G401 (cell line): ENCODE data around the gene PCDHGC3. TPM values are rescaled to one million over a fixed set of nuclear protein-coding genes. Genes with fewer than 3 reads are reported as not detected.

Experiments used
- DNase-seq: peaks from one replicate; pipeline ENCODE4 v3.0.0-alpha.2; 2015; ENCODE audit warnings: low spot score
- in situ Hi-C: cut with HindIII; loops from 2 replicates; pipeline ENCODE4 v1.10.0; 2016; ENCODE audit warnings: low sequenced_read_pairs, mixed read lengths
- total RNA-seq: library from RNA; depleted of rRNA; stranded (reverse); fragments of >200 nt; shearing (Covaris generic); gene quantifications from 2 replicates; pipeline ENCODE4 v1.2.3, GENCODE V29; 2014

Gene PCDHGC3
- total RNA-seq, 1 experiment from 2014 or later = 1.0 TPM

DNA sequence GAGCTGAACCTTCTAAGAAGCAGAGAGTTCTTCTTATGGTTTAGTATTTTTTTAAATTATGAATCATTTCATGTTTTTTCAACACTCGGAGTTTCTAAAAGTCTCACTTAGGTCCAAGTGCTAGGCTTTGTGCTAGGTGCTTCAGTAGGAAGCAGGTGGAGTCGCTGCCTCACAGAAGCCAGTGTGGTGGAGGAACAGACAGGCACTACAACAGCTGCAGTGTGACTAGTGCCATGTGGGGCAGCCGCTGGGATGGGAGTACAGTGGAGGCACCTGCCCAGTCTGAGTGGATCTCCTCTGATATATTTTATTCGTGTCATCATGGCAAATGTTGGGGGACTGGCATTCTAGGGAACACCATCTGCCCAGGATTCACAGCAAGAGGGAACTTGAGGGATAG is 28.4 kb downstream of the PCDHGC3 start:
- in situ Hi-C loops = no loop called here
- DNase-seq = no peak

GRCh38 chr5:141506381-141507155 is 30.8 kb downstream of the PCDHGC3 start:
- DNase-seq = no peak
- in situ Hi-C loops = no loop called here

DNA sequence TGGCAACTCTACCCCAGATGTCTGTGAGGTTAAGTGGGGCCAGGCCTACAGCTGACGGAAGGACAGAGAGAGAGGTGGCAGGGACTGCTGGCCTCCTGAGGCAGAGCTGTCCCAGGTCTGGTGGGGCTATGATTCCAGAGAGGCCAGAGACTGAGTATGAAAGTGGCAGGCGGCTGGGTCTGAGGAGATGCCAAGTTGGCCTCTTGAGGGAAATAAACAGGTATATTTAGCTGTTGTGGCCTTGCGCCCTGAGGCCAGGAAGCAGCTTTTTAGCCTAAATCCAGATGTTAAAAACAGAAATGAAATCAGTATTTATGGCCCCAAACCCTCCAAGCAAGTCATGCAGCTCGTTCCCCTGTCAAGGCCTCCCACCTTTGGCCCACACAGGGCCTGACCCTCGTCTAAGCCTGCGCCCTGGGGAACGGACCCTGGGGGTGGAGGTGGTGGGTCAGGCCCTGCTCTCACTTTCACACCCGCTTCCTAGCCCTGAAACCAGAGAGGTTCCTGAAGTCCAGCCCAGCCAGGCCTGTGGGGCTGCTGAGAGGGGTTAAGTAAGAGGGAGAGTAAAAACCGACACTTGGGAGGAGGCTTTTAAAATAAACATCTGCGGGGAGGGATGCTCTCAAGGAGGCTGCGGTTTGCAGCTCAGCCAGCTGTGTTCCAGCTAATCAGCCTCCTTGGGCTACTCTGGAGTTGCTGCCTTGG is 31.8 kb downstream of the PCDHGC3 start:
- in situ Hi-C loops = no loop called here

DNA sequence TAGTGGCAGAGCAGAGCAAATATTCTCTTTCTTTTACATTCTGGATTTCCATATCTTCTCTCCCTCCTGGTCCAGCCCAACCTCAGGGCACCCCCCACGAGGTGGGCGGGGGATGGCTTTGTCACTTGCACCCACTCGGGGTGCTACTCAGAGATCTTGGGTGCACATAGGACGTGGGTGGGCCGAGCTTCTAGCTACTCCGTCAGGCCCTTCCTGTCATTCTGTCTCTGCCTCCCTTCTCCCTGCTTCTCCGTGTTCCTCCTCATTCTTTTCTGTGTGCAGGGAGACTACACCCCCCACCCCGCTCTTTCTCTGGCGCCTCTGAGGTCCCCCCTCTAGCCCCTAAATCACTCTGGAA is 32.7 kb downstream of the PCDHGC3 start:
- in situ Hi-C loops = no loop called here
- DNase-seq = no peak

More for the DNA sequence above, 31.8 kb downstream of the PCDHGC3 start:
- no peak for DNase-seq

DNA sequence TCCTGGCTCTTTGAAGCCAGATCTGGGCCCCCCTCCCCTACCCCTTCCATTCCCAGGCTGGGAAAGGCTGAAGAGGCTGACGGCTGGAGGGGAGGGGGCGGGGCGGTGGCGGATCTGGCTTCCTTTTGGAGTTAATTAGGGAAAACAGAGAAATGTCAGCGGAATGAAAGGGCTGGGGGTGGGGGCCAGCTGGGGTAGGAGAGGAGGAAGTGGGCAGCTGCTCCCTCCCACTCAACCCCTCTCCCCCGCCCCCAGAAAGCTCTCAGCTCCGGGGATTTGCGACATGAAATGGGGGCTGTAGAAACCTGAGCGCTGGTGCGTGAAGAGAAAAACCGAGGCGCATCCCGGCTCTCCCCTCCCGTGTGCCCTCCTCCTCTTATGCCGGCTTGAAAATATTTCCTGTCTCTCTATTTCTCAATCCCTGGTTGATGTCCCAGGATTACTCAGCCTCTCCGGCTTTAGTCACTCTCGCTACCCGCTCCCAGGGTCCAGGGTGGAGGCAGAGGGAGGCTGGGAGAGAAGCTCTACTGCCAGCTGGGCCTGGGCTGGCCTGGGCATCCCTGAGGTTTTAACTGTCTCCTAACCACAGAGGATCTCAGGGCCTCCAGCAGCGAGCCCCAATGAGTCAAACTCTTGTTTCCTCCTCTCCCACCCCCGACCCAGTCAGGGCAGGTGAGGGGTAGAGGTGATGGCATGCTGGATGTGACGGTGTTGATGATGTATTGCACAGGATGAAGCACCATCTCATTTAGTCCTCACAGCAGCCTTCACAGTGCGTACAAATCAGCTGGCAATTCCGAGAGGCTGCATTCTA is 33.2 kb downstream of the PCDHGC3 start:
- in situ Hi-C loops = no loop called here
- peak; percentile 61 for DNase-seq

DNA sequence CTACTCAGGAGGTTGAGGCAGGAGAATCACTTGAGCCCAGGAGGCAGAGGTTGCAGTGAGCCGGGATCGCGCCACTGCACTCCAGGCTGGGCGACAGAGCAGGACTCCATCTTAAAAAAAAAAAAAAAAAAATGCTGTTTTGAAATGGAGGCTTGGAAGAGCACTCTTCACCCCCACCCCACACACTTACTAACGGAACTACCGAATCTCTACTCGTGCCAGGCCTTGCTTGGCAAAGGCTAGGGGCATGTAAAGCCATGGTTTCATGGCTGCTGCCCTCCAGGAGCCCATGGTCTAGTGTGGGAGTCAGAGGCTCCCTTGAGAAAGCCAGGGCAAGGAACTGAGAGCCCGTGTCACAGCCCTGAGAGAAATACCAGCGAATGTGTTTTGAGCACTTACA is 34.4 kb downstream of the PCDHGC3 start:
- in situ Hi-C loops = no loop called here
- no peak for DNase-seq

DNA sequence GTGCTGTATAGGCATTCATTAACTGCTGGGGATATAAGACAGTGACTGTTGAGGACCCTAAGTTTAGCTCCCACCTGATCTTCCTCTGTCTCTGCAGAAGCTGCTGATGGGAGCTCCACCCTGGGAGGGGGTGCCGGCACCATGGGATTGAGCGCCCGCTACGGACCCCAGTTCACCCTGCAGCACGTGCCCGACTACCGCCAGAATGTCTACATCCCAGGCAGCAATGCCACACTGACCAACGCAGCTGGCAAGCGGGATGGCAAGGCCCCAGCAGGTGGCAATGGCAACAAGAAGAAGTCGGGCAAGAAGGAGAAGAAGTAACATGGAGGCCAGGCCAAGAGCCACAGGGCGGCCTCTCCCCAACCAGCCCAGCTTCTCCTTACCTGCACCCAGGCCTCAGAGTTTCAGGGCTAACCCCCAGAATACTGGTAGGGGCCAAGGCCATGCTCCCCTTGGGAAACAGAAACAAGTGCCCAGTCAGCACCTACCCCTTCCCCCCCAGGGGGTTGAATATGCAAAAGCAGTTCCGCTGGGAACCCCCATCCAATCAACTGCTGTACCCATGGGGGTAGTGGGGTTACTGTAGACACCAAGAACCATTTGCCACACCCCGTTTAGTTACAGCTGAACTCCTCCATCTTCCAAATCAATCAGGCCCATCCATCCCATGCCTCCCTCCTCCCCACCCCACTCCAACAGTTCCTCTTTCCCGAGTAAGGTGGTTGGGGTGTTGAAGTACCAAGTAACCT is 35.3 kb downstream of the PCDHGC3 start:
- no peak for DNase-seq
- in situ Hi-C loops = no loop called here

GRCh38 chr5:141511771-141512325 is 36.1 kb downstream of the PCDHGC3 start:
- DNase-seq = no peak
- in situ Hi-C loops = no loop called here

DNA sequence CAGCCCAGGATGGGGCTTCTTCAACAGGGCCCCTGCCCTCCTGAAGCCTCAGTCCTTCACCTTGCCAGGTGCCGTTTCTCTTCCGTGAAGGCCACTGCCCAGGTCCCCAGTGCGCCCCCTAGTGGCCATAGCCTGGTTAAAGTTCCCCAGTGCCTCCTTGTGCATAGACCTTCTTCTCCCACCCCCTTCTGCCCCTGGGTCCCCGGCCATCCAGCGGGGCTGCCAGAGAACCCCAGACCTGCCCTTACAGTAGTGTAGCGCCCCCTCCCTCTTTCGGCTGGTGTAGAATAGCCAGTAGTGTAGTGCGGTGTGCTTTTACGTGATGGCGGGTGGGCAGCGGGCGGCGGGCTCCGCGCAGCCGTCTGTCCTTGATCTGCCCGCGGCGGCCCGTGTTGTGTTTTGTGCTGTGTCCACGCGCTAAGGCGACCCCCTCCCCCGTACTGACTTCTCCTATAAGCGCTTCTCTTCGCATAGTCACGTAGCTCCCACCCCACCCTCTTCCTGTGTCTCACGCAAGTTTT is 36.7 kb downstream of the PCDHGC3 start:
- in situ Hi-C loops = no loop called here
- peak; percentile 80 for DNase-seq

GRCh38 chr5:141512911-141513626 is 37.3 kb downstream of the PCDHGC3 start:
- in situ Hi-C loops = no loop called here

DNA sequence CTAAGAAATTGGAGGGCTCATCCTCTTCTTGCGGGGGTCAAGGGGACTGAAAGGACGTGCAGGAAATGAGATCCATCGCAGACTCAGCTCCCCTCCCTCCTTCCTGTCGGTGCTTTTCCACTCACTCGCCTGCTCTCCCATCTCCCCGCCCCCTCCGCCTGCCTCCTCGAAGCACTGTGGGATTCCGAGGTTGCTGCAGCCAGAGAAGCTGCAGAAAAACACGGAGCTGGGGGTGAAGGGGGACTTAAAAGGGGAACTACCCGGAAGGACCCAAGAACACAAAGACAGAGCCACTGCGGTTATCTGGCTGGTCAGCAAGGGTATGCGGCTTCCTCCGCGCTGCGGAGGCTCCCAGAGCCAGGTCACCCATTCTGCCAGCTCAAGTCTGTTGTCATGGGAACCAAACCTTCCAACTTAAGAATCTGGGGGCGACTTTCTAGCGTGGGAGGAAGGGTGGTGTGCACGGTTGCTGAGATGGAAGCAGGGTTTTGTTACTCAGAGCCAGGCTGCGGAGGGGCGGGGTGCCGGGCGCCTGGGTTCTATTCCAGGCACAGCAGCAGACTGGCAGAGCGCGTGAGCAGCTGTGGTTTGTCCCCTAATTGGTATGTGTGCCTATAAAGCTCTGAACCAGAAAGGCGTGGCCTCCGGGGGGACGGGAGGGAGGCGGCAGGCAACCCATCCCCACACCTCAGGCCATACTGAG is 38.0 kb downstream of the PCDHGC3 start:
- DNase-seq = peak; percentile 94
- in situ Hi-C loops = no loop called here

More at GRCh38 chr5:141512911-141513626, 37.3 kb downstream of the PCDHGC3 start:
- peak; percentile 74 for DNase-seq

- in situ Hi-C loops = no loop called here
- peak; percentile 72 for DNase-seq
These were observed 38.8 kb downstream of the PCDHGC3 start for GRCh38 chr5:141514330-141515133.

DNA sequence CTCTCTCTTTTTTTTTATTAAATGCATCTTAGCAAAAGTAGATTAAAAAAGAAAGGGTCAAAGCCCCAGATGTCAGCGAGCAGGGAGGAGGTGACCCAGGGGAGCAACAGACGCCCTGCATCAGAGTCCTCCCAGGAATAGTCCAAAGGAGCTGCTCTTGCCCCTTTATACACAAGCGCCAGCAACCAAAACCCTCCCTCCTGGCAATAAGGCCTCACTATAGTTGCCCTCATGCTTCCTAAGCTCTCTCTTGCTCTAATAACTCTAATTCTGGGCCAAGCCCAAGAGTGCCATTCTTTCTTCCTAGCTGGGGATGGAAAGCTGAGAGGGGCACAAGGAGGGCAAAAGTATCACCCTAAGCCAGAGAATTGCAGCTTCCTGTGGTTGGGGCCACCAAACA is 39.4 kb downstream of the PCDHGC3 start:
- in situ Hi-C loops = no loop called here

GRCh38 chr5:141515946-141516671 is 40.3 kb downstream of the PCDHGC3 start:
- no peak for DNase-seq
- in situ Hi-C loops = no loop called here

More for the DNA sequence above, 39.4 kb downstream of the PCDHGC3 start:
- DNase-seq = peak; percentile 51

DNA sequence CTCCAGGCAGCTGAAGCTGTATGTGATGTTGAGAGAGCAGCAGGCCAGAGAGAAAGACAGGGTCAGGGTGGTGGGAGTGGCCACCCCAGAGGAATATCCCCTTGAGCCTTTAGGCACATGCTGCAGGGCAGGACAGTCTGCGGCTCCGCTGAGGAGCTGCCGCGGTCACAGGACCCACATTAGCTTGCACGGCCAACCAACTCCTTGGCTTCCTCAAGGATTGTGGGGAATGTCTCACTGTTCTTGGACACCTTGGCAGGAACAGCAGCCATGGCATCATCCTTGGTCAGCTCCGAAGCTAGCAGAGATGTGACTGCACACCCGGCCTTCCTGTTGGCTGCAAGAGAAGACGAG is 40.9 kb downstream of the PCDHGC3 start:
- in situ Hi-C loops = no loop called here
- DNase-seq = peak; percentile 5

- DNase-seq = no peak
These were observed 41.5 kb downstream of the PCDHGC3 start for GRCh38 chr5:141517312-141517711.

More at GRCh38 chr5:141517312-141517711, 41.5 kb downstream of the PCDHGC3 start:
- in situ Hi-C loops = no loop called here
